Measurements from ENCODE around the gene CASP14.

- TF ChIP-seq SP1 (IDR thresholded peaks at IDR 0.05) (no peak), NFRKB (IDR thresholded peaks at IDR 0.05) (no peak), FOXA1 (IDR thresholded peaks at IDR 0.05) (no peak), TARDBP (IDR thresholded peaks at IDR 0.05) (no peak), PKNOX1 (IDR thresholded peaks at IDR 0.05) (no peak)
These were observed 1.4 kb downstream of the CASP14 start for GRCh38 chr19:15050639-15051038.
